Body of pancreas (tissue), 4 donors: ENCODE results near the gene IQGAP2. TPM values are rescaled to one million over a fixed set of nuclear protein-coding genes. Genes with fewer than 3 reads are reported as not detected.

Experiments
- ATAC-seq: fragments of 150-250 bp; one replicate; pipeline ENCODE4 v1.9.1; 2016
- DNase-seq, 4 donors: peaks; one replicate each; pipeline ENCODE4 v3.0.0-alpha.2; 2019
- H3K27ac ChIP-seq, 4 donors: fragments of 200-600 bp; sonication (generic); 1 replicate in 3 of 4; 2 replicates in 1 of 4; pipeline versions ENCODE4 v1.5.1 to v1.6.1; 2016 to 2019; ENCODE audit warnings: mild to moderate bottlenecking in 1 of 4, mixed read lengths in 1 of 4, moderate library complexity in 1 of 4
- H3K27me3 ChIP-seq, 2 donors: fragments of 200-600 bp; sonication (generic); one replicate each; pipeline ENCODE4 v1.6.0; 2016; ENCODE audit warnings: mild to moderate bottlenecking in 1 of 2
- H3K36me3 ChIP-seq, 2 donors: fragments of 200-600 bp; sonication (generic); replicated peaks in 1 of 2; 2 replicates each; pipeline ENCODE4 v1.5.1; 2016; ENCODE audit warnings: low read depth in 2 of 2; ENCODE audit not compliant: insufficient read depth in 1 of 2
- H3K4me1 ChIP-seq: fragments of 200-600 bp; sonication (generic); one replicate; pipeline ENCODE4 v1.6.0; 2016
- H3K4me3 ChIP-seq, 2 donors: fragments of 200-600 bp; sonication (generic); 1 replicate in 1 of 2; 2 replicates in 1 of 2; pipeline ENCODE4 v1.5.1; 2016 to 2019
- H3K9me3 ChIP-seq, 3 donors: fragments of 200-600 bp; sonication (generic); 1 replicate in 2 of 3; 2 replicates in 1 of 3; pipeline ENCODE4 v1.5.1; 2016
- CTCF ChIP-seq, 7 experiments: fragments of 450-650 bp in 4 of 7; fragments of 200-600 bp in 3 of 7; sonication (generic) in 3 of 7; IDR thresholded peaks; one replicate each; pipeline ENCODE4 v1.5.1; 2016 to 2019; ENCODE audit warnings: antibody characterized with exemption in 7 of 7
- POLR2A ChIP-seq, 3 donors: fragments of 450-650 bp; IDR thresholded peaks; one replicate each; pipeline ENCODE4 v1.6.1; 2016; ENCODE audit warnings: antibody characterized with exemption in 3 of 3, mild to moderate bottlenecking in 2 of 3
- WGBS, 2 donors: methylation state at CpG; one replicate each; pipeline ENCODE4 v1.1.5; 2017; 5-methylcytosine and 5-hydroxymethylcytosine counted together
- intact Hi-C: fragments of 100-400 bp; cut with DNase I; formaldehyde crosslinking; loops from one replicate; pipeline ENCODE4 v1.15.1; 2023
- total RNA-seq, 2 donors: library from RNA; depleted of rRNA; stranded (reverse); fragments of >200 nt; gene quantifications; one replicate each; pipeline ENCODE4 v1.1.0, GENCODE V29; 2016

The IQGAP2 gene
- total RNA-seq, 2 donors from 2014 or later, result 41.2 to 49.5 TPM

DNA sequence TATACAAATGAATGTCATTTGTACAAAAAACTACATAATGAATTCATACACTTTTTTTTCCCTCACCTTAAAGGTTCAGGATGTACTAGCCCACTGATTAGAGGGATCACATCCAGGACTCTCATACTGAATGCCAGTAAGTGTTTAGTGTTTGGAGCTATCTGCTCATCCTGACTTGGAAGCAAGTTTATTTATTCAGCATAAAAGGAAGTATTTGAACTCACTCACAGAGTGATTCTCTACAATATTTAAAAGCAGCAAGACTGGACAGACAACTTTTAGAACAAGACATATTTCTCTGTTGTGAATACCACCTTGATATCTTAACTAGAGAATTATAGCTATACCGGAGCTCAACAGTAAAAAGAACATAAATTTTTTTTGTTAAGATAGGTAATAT is 14.8 kb upstream of the IQGAP2 start:
- ATAC-seq, result no peak
- no peak overlapping the region for H3K4me3 ChIP-seq
- intact Hi-C loops, result no loop called here
- TF ChIP-seq CTCF (IDR thresholded peaks at IDR 0.05) (no peak), POLR2A (IDR thresholded peaks at IDR 0.05) (no peak)
- 24% methylated on average over 1 of the region's 1 CpG for WGBS, 2 donors
- no peaks in the 10 kb centered on the region for H3K9me3 ChIP-seq
- no peaks in the 10 kb centered on the region for H3K36me3 ChIP-seq
- DNase-seq, result no peak
- H3K27me3 ChIP-seq, result no peaks in the 10 kb centered on the region
- peak overlapping the region in 3 of 4 donors; percentile 87 to 88 (median 88) for H3K27ac ChIP-seq
- H3K4me1 ChIP-seq, result peaks cover 90% of the 10 kb centered on the region

GRCh38 chr5:76388791-76389512 is 14.1 kb upstream of the IQGAP2 start:
- intact Hi-C loops, result no loop called here
- H3K9me3 ChIP-seq, result no peaks in the 10 kb centered on the region
- TF ChIP-seq POLR2A (IDR thresholded peaks at IDR 0.05) (no peak), CTCF (IDR thresholded peaks at IDR 0.05) (no peak)
- H3K4me1 ChIP-seq, result peaks cover 88% of the 10 kb centered on the region
- H3K27ac ChIP-seq, result peak overlapping the region; percentile 45 to 88 (median 80)
- ATAC-seq, result no peak
- H3K36me3 ChIP-seq, result no peaks in the 10 kb centered on the region
- DNase-seq, result peak in 1 of 4 donors; percentile 26
- no peak overlapping the region for H3K4me3 ChIP-seq
- WGBS, 2 donors, result 53 to 64% methylated on average over 11 of the region's 11 CpGs
- no peaks in the 10 kb centered on the region for H3K27me3 ChIP-seq

GRCh38 chr5:76389513-76390154 is 13.5 kb upstream of the IQGAP2 start:
- 40 to 50% methylated on average over 13 of the region's 13 CpGs for WGBS, 2 donors
- Histone ChIP-seq H3K36me3 (no peaks in the 10 kb centered on the region), H3K27ac (peak overlapping the region; percentile 48 to 88 (median 80)), H3K27me3 (no peaks in the 10 kb centered on the region), H3K9me3 (no peaks in the 10 kb centered on the region), H3K4me1 (peaks cover 81% of the 10 kb centered on the region), H3K4me3 (no peak overlapping the region)
- DNase-seq (peak; percentile 71 to 86 (median 82)), ATAC-seq (peak; percentile 74)
- intact Hi-C loops, result no loop called here
- peak in 1 of 3 donors; percentile 11 for TF ChIP-seq POLR2A (IDR thresholded peaks at IDR 0.05)
- TF ChIP-seq CTCF (IDR thresholded peaks at IDR 0.05), result no peak

- no peak overlapping the region for H3K4me3 ChIP-seq
- peak overlapping the region in 3 of 4 donors; percentile 72 to 88 (median 87) for H3K27ac ChIP-seq
- H3K36me3 ChIP-seq, result no peaks in the 10 kb centered on the region
- TF ChIP-seq POLR2A (IDR thresholded peaks at IDR 0.05) (no peak), CTCF (IDR thresholded peaks at IDR 0.05) (no peak)
- WGBS, 2 donors, result 87 to 88% methylated on average over 9 of the region's 9 CpGs
- ATAC-seq (no peak), DNase-seq (no peak)
- intact Hi-C loops, result no loop called here
- H3K4me1 ChIP-seq, result peaks cover 68% of the 10 kb centered on the region
- no peaks in the 10 kb centered on the region for H3K9me3 ChIP-seq
- no peaks in the 10 kb centered on the region for H3K27me3 ChIP-seq
These were observed 12.1 kb upstream of the IQGAP2 start for GRCh38 chr5:76391014-76391413.
